Neural cell (in vitro differentiated cells): ENCODE results near the gene PSMB10. TPM values are rescaled to one million over a fixed set of nuclear protein-coding genes. Genes with fewer than 3 reads are reported as not detected.
A peak's percentile ranks its signal among the peaks of the same experiment; 100 is the strongest.

Experiments
- H2AFZ ChIP-seq: fragments of 200-600, 300-800 bp; sonication (generic), shearing (Covaris generic); 2 replicates; pipeline ENCODE4 v1.6.0; 2014; ENCODE audit warnings: low read depth, mild to moderate bottlenecking, antibody characterized with exemption, low read length, moderate library complexity
- H3F3A ChIP-seq: fragments of 200-600 bp; shearing (Covaris generic); 2 replicates; pipeline ENCODE4 v1.6.1; 2016; ENCODE audit warnings: mild to moderate bottlenecking, moderate library complexity, mixed read lengths, antibody characterized with exemption, low read length; ENCODE audit not compliant: insufficient read depth, poor library complexity, severe bottlenecking
- H3K27ac ChIP-seq: fragments of 200-600, 300-800 bp; sonication (generic), shearing (Covaris generic); 2 replicates; pipeline ENCODE4 v1.5.1; 2014; ENCODE audit warnings: mild to moderate bottlenecking, low read length, moderate library complexity
- H3K27me3 ChIP-seq: fragments of 300-800, 200-600 bp; sonication (generic), shearing (Covaris generic); 2 replicates; pipeline ENCODE4 v1.6.0; 2014; ENCODE audit warnings: mild to moderate bottlenecking, low read depth, low read length, moderate library complexity; ENCODE audit not compliant: insufficient read depth
- H3K36me3 ChIP-seq: fragments of 300-800, 200-600 bp; sonication (generic), shearing (Covaris generic); 2 replicates; pipeline ENCODE4 v1.5.1; 2014; ENCODE audit warnings: mild to moderate bottlenecking, antibody characterized with exemption, low read length, moderate library complexity; ENCODE audit not compliant: insufficient read depth
- H3K4me2 ChIP-seq: fragments of 300-800, 200-600 bp; sonication (generic), shearing (Covaris generic); 2 replicates; pipeline ENCODE4 v1.6.0; 2014; ENCODE audit warnings: mild to moderate bottlenecking, low read length
- H3K4me3 ChIP-seq: fragments of 300-800, 200-600 bp; sonication (generic), shearing (Covaris generic); 2 replicates; pipeline ENCODE4 v1.5.1; 2014; ENCODE audit warnings: mild to moderate bottlenecking, low read length, moderate library complexity
- H3K79me2 ChIP-seq: fragments of 200-600 bp; shearing (Covaris generic); replicated peaks from 2 replicates; pipeline ENCODE4 v1.6.0; 2014; ENCODE audit warnings: mild to moderate bottlenecking, low read length, moderate library complexity; ENCODE audit not compliant: insufficient read depth
- H3K9ac ChIP-seq: fragments of 300-800, 200-600 bp; sonication (generic), shearing (Covaris generic); 2 replicates; pipeline ENCODE4 v1.6.1; 2016; ENCODE audit warnings: mild to moderate bottlenecking, low read length, mixed read lengths
- H3K9me2 ChIP-seq: fragments of 200-600 bp; shearing (Covaris generic); 2 replicates; pipeline ENCODE4 v1.6.1; 2016; ENCODE audit warnings: mild to moderate bottlenecking, low read length, mixed read lengths; ENCODE audit not compliant: insufficient read depth
- H3K9me3 ChIP-seq: fragments of 200-600, 300-800 bp; sonication (generic), shearing (Covaris generic); 2 replicates; pipeline ENCODE4 v1.6.1; 2016; ENCODE audit warnings: mild to moderate bottlenecking, mixed run types, low read length, moderate library complexity, mixed read lengths
- H4K20me1 ChIP-seq: fragments of 200-600 bp; shearing (Covaris generic); 2 replicates; pipeline ENCODE4 v1.6.1; 2016; ENCODE audit warnings: mild to moderate bottlenecking, mixed run types; ENCODE audit not compliant: insufficient read depth
- EP300 ChIP-seq: fragments of 450-650 bp; conservative IDR thresholded peaks from 2 replicates; pipeline ENCODE4 v1.6.1; 2014; ENCODE audit warnings: antibody characterized with exemption, mild to moderate bottlenecking, moderate library complexity; ENCODE audit not compliant: poor library complexity, severe bottlenecking
- EZH2 ChIP-seq: fragments of 200-600, 300-800 bp; shearing (Covaris generic), sonication (generic); IDR thresholded peaks from 2 replicates; pipeline ENCODE4 v1.6.1; 2014; ENCODE audit warnings: antibody characterized with exemption, low read length, borderline replicate concordance, mild to moderate bottlenecking; ENCODE audit not compliant: insufficient read depth, poor library complexity, severe bottlenecking
- MXI1 ChIP-seq: fragments of 450-650 bp; conservative IDR thresholded peaks from 2 replicates; pipeline ENCODE4 v1.6.1; 2014; ENCODE audit warnings: antibody characterized with exemption, mild to moderate bottlenecking; ENCODE audit not compliant: poor library complexity, severe bottlenecking
- POLR2AphosphoS5 ChIP-seq: IDR thresholded peaks from 2 replicates; pipeline ENCODE4 v1.6.1; 2012
- RAD21 ChIP-seq: fragments of 450-650 bp; conservative IDR thresholded peaks from 2 replicates; pipeline ENCODE4 v1.6.1; 2014; ENCODE audit warnings: antibody characterized with exemption, mild to moderate bottlenecking, moderate library complexity
- SMC3 ChIP-seq: fragments of 450-650 bp; conservative IDR thresholded peaks from 2 replicates; pipeline ENCODE4 v1.6.1; 2014; ENCODE audit warnings: antibody characterized with exemption, mild to moderate bottlenecking, moderate library complexity; ENCODE audit not compliant: poor library complexity
- TAF1 ChIP-seq: IDR thresholded peaks from 2 replicates; pipeline ENCODE4 v1.6.1; 2012; ENCODE audit warnings: low read depth
- polyA plus RNA-seq: library from polyadenylated mRNA; depleted of rRNA; stranded (reverse); fragments of >200 nt; gene quantifications from 2 replicates; pipeline ENCODE4 v1.2.3, GENCODE V29; 2014
- TF ChIP-seq, protein P1 (sequence below): IDR thresholded peaks from 2 replicates; pipeline ENCODE4 v1.6.1; 2012; ENCODE audit warnings: borderline replicate concordance
- TF ChIP-seq, protein P2 (sequence below): fragments of 450-650 bp; IDR thresholded peaks from 2 replicates; pipeline ENCODE4 v1.5.1; 2014; ENCODE audit warnings: antibody characterized with exemption, mild to moderate bottlenecking, moderate library complexity; ENCODE audit not compliant: poor library complexity, severe bottlenecking

The PSMB10 gene
- polyA plus RNA-seq, 1 donor from 2014 or later, result 46.4 TPM

DNA sequence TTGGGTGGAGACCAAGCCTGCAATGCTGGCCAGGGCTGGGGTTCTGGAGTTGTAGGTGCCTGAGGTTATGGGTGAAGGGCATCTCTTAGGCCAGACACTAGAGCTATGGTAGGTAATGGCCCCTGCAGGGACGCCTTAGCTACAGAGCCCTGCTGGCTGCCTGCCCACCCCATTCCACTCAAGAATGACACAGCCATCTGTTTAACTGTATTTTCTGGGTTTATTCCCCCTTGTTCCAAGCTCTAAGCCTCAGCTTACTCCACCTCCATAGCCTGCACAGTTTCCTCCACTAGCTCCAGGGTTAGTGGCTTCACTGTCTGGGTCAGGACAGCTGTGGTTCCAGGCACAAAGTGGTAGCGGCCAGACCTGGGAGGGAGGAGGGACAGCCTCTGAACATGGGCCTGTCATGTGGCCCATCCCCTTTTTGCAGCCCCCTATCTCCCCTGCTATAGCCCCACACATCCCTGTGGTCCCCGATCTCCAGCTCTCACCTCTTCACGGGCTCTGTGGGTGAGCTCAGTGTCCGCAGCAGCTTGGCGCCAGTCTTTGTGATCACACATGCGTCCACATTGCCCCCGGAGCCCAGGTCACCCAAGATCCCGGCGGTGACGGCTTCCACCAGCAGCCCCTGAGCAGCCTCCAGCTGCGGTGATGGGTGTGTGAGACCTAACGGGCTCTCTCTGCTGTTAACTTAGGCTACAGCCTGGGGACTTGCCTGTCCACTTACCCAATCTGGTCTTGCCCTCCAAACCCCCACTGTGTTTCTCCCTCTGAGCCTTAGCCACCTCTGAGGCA, 2.1 kb downstream of the PSMB10 start:
- Histone ChIP-seq H3K4me2 (peak overlapping the region; percentile 88), H3F3A (no peaks in the 10 kb centered on the region), H3K9ac (peak overlapping the region; percentile 87), H3K79me2 (no peaks in the 10 kb centered on the region), H3K36me3 (no peaks in the 10 kb centered on the region), H2AFZ (no peak overlapping the region), H3K9me2 (no peaks in the 10 kb centered on the region), H3K4me3 (peak overlapping the region; percentile 100), H3K27ac (no peak overlapping the region), H4K20me1 (no peaks in the 10 kb centered on the region), H3K9me3 (no peaks in the 10 kb centered on the region), H3K27me3 (no peaks in the 10 kb centered on the region)
- TF ChIP-seq, protein P1, sequence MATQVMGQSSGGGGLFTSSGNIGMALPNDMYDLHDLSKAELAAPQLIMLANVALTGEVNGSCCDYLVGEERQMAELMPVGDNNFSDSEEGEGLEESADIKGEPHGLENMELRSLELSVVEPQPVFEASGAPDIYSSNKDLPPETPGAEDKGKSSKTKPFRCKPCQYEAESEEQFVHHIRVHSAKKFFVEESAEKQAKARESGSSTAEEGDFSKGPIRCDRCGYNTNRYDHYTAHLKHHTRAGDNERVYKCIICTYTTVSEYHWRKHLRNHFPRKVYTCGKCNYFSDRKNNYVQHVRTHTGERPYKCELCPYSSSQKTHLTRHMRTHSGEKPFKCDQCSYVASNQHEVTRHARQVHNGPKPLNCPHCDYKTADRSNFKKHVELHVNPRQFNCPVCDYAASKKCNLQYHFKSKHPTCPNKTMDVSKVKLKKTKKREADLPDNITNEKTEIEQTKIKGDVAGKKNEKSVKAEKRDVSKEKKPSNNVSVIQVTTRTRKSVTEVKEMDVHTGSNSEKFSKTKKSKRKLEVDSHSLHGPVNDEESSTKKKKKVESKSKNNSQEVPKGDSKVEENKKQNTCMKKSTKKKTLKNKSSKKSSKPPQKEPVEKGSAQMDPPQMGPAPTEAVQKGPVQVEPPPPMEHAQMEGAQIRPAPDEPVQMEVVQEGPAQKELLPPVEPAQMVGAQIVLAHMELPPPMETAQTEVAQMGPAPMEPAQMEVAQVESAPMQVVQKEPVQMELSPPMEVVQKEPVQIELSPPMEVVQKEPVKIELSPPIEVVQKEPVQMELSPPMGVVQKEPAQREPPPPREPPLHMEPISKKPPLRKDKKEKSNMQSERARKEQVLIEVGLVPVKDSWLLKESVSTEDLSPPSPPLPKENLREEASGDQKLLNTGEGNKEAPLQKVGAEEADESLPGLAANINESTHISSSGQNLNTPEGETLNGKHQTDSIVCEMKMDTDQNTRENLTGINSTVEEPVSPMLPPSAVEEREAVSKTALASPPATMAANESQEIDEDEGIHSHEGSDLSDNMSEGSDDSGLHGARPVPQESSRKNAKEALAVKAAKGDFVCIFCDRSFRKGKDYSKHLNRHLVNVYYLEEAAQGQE, result no peak
- no peak for TF ChIP-seq EP300

- Histone ChIP-seq H3K36me3 (no peaks in the 10 kb centered on the region), H3K4me2 (no peak overlapping the region), H2AFZ (no peak overlapping the region), H3K9me2 (no peaks in the 10 kb centered on the region), H4K20me1 (no peaks in the 10 kb centered on the region), H3K4me3 (peak overlapping the region; percentile 100), H3K27ac (no peak overlapping the region), H3K9ac (no peak overlapping the region), H3F3A (no peaks in the 10 kb centered on the region), H3K9me3 (no peaks in the 10 kb centered on the region), H3K27me3 (no peaks in the 10 kb centered on the region), H3K79me2 (no peaks in the 10 kb centered on the region)
- no peak for TF ChIP-seq SMC3
- TF ChIP-seq EP300, result no peak
- TF ChIP-seq EZH2, result no peak
- no peak for TF ChIP-seq TAF1
- TF ChIP-seq, protein P2, sequence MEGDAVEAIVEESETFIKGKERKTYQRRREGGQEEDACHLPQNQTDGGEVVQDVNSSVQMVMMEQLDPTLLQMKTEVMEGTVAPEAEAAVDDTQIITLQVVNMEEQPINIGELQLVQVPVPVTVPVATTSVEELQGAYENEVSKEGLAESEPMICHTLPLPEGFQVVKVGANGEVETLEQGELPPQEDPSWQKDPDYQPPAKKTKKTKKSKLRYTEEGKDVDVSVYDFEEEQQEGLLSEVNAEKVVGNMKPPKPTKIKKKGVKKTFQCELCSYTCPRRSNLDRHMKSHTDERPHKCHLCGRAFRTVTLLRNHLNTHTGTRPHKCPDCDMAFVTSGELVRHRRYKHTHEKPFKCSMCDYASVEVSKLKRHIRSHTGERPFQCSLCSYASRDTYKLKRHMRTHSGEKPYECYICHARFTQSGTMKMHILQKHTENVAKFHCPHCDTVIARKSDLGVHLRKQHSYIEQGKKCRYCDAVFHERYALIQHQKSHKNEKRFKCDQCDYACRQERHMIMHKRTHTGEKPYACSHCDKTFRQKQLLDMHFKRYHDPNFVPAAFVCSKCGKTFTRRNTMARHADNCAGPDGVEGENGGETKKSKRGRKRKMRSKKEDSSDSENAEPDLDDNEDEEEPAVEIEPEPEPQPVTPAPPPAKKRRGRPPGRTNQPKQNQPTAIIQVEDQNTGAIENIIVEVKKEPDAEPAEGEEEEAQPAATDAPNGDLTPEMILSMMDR, result no peak
- TF ChIP-seq, protein P1, result no peak
- TF ChIP-seq POLR2AphosphoS5, result no peak
- no peak for TF ChIP-seq MXI1
- no peak for TF ChIP-seq RAD21
These were observed 2.8 kb downstream of the PSMB10 start for GRCh38 chr16:67933805-67934204.
